ENCODE results near the gene LCLAT1. TPM values are rescaled to one million over a fixed set of nuclear protein-coding genes. Genes with fewer than 3 reads are reported as not detected.
"Not testable (repeated sequence)": the region's sequence is repeated elsewhere in the genome, so short reads cannot be mapped to it uniquely, and the experiment has no call there.

LCLAT1 gene
- total RNA-seq, 1 experiment from 2014 or later = 32.9 TPM

DNA sequence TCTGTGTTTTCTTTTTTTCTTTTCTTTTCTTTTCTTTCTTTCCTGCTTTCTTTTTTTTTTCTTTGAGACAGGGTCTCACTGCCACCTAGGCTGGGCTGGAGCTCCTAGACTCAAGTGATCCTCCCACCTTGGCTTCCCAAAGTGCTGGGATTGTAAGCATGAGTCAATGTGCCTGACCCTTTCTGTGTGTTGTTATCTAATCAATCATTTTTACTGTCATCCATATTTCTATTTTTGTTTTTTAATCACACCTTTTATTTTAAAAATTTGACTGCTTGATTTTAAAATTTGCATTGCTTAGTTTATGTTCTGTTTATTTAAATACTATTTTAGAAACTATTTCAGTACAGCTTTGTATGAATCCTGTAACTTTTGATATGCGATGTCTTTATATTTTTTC lies 19.2 kb downstream of the LCLAT1 start:
- H2BK20ac ChIP-seq (ENCODE audit: low read depth, low read length, poor library complexity, severe bottlenecking) = no peak overlapping the region
- H4K20me1 ChIP-seq (ENCODE audit: control insufficient read depth, insufficient read depth, insufficient read length) = no peaks in the 10 kb centered on the region
- H3K23ac ChIP-seq (ENCODE audit: insufficient read length, low read depth, low read length) = no peak overlapping the region
- TF ChIP-seq, protein P1, sequence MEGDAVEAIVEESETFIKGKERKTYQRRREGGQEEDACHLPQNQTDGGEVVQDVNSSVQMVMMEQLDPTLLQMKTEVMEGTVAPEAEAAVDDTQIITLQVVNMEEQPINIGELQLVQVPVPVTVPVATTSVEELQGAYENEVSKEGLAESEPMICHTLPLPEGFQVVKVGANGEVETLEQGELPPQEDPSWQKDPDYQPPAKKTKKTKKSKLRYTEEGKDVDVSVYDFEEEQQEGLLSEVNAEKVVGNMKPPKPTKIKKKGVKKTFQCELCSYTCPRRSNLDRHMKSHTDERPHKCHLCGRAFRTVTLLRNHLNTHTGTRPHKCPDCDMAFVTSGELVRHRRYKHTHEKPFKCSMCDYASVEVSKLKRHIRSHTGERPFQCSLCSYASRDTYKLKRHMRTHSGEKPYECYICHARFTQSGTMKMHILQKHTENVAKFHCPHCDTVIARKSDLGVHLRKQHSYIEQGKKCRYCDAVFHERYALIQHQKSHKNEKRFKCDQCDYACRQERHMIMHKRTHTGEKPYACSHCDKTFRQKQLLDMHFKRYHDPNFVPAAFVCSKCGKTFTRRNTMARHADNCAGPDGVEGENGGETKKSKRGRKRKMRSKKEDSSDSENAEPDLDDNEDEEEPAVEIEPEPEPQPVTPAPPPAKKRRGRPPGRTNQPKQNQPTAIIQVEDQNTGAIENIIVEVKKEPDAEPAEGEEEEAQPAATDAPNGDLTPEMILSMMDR (conservative IDR thresholded peaks at IDR 0.05) = no peak
- H2BK120ac ChIP-seq (ENCODE audit: low read depth, low read length, poor library complexity, severe bottlenecking) = no peak overlapping the region
- H3K4ac ChIP-seq (ENCODE audit: low read depth, low read length) = no peak overlapping the region
- no peaks in the 10 kb centered on the region for H3K9me3 ChIP-seq (ENCODE audit: control insufficient read depth, low read depth, low read length)
- no peak overlapping the region for H3K14ac ChIP-seq (ENCODE audit: insufficient read depth, low read length)
- no CpG with 5 or more reads among the region's 1 CpG for WGBS (ENCODE audit: extremely low coverage, insufficient read length, low lambda C conversion rate)
- no peaks in the 10 kb centered on the region; the same call in 1 of the 2 replicates for H3K79me2 ChIP-seq (ENCODE audit: insufficient read depth, low read length)
- no peak overlapping the region for H4K8ac ChIP-seq (replicated peaks; ENCODE audit: insufficient read length, low read depth, low read length)
- no peak overlapping the region for H2BK12ac ChIP-seq (ENCODE audit: insufficient read length, low read depth, low read length)
- peak overlapping the region; percentile 41 to 97 (median 73); a peak in 4 of 7 replicates for H3K27ac Mint-ChIP-seq
- H3K27me3 ChIP-seq (ENCODE audit: insufficient read depth, low read length) = no peaks in the 10 kb centered on the region
- H4K5ac ChIP-seq (ENCODE audit: insufficient read length, low read depth, low read length) = no peak overlapping the region
- H2AFZ ChIP-seq (ENCODE audit: low read length) = no peak overlapping the region
- H4K91ac ChIP-seq (ENCODE audit: insufficient read length, low read depth, low read length) = no peak overlapping the region
- no peak overlapping the region for H2AK5ac ChIP-seq (ENCODE audit: insufficient read length, low read length)
- no peak overlapping the region for H3K18ac ChIP-seq (ENCODE audit: insufficient read length, low read depth, low read length)
- peaks cover 8% of the 10 kb centered on the region for H3K79me1 ChIP-seq (ENCODE audit: insufficient read depth, low read depth, low read length, poor library complexity, severe bottlenecking)
- H3K4me1 ChIP-seq (ENCODE audit: insufficient read depth, low read length) = peaks cover 2% of the 10 kb centered on the region; the same call in 1 of the 2 replicates
- no peak overlapping the region for H3K4me3 Mint-ChIP-seq
- H3K4me1 Mint-ChIP-seq = peaks cover 16% of the 10 kb centered on the region in 2 experiments
- no peak overlapping the region for H3T11ph ChIP-seq (ENCODE audit: low read length)
- H3K27ac ChIP-seq (ENCODE audit: insufficient read length, low read depth, low read length) = no peak overlapping the region
- H3K4me2 ChIP-seq (ENCODE audit: insufficient read depth, insufficient read length, low read length) = no peak overlapping the region
- H3K9me3 Mint-ChIP-seq = peaks cover 6 to 12% of the 10 kb centered on the region in 2 experiments; a peak in 4 of 5 replicates
- DNase-seq = no peak
- H2BK15ac ChIP-seq (ENCODE audit: low read depth, low read length) = no peak overlapping the region
- peaks cover 14 to 22% (median 15%) of the 10 kb centered on the region in 3 experiments; a peak in 6 of 7 replicates for H3K36me3 Mint-ChIP-seq (ENCODE audit: insufficient read depth in 1 of 3, low read depth in 3 of 3)
- H3K56ac ChIP-seq (ENCODE audit: insufficient read length, low read depth, low read length) = no peak overlapping the region
- H3K27me3 Mint-ChIP-seq (ENCODE audit: low read depth) = no peaks in the 10 kb centered on the region
- H3K9ac ChIP-seq (ENCODE audit: extremely low read depth, insufficient read length, low read length) = no peak overlapping the region
- no peak overlapping the region for H2BK5ac ChIP-seq (ENCODE audit: insufficient read length, low read length)
- no peaks in the 10 kb centered on the region for H3K23me2 ChIP-seq (ENCODE audit: insufficient read length, low read depth, low read length, poor library complexity, severe bottlenecking)

DNA sequence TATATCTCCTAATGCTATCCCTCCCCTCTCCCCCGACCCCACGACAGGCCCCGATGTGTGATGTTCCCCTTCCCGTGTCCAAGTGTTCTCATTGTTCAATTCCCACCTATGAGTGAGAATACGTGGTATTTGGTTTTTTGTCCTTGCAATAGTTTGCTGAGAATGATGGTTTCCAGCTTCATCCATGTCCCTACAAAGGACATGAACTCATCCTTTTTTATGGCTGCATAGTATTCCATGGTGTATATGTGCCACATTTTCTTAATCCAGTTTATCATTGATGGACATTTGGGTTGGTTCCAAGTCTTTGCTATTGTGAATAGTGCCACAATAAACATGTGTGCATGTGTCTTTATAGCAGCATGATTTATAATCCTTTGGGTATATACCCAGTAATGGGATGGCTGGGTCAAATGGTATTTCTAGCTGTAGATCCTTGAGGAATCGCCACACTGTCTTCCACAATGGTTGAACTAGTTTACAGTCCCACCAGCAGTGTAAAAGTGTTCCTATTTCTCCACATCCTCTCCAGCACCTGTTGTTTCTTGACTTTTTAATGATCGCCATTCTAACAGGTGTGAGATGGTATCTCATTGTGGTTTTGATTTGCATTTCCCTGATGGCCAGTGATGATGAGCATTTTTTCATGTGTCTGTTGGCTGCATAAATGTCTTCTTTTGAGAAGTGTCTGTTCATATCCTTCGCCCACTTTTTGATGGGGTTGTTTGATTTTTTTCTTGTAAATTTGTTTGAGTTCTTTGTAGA lies 20.2 kb downstream of the LCLAT1 start:
- H3K4me3 Mint-ChIP-seq; H2BK120ac ChIP-seq (ENCODE audit: low read depth, low read length, poor library complexity, severe bottlenecking); H3K18ac ChIP-seq (ENCODE audit: insufficient read length, low read depth, low read length); H4K20me1 ChIP-seq (ENCODE audit: control insufficient read depth, insufficient read depth, insufficient read length); H2BK15ac ChIP-seq (ENCODE audit: low read depth, low read length); H3K27ac Mint-ChIP-seq; H2BK20ac ChIP-seq (ENCODE audit: low read depth, low read length, poor library complexity, severe bottlenecking); H3K79me2 ChIP-seq (ENCODE audit: insufficient read depth, low read length); H2AK5ac ChIP-seq (ENCODE audit: insufficient read length, low read length); H3K9ac ChIP-seq (ENCODE audit: extremely low read depth, insufficient read length, low read length); H4K91ac ChIP-seq (ENCODE audit: insufficient read length, low read depth, low read length); H3K27me3 ChIP-seq (ENCODE audit: insufficient read depth, low read length); H3K27me3 Mint-ChIP-seq (ENCODE audit: low read depth); H3K4ac ChIP-seq (ENCODE audit: low read depth, low read length); H3K23ac ChIP-seq (ENCODE audit: insufficient read length, low read depth, low read length); H3K27ac ChIP-seq (ENCODE audit: insufficient read length, low read depth, low read length); H4K5ac ChIP-seq (ENCODE audit: insufficient read length, low read depth, low read length); H2AFZ ChIP-seq (ENCODE audit: low read length); H2BK5ac ChIP-seq (ENCODE audit: insufficient read length, low read length); H3K56ac ChIP-seq (ENCODE audit: insufficient read length, low read depth, low read length); H2BK12ac ChIP-seq (ENCODE audit: insufficient read length, low read depth, low read length); H3K4me1 ChIP-seq (ENCODE audit: insufficient read depth, low read length); H3T11ph ChIP-seq (ENCODE audit: low read length); H3K14ac ChIP-seq (ENCODE audit: insufficient read depth, low read length); H3K23me2 ChIP-seq (ENCODE audit: insufficient read length, low read depth, low read length, poor library complexity, severe bottlenecking); DNase-seq; H3K4me2 ChIP-seq (ENCODE audit: insufficient read depth, insufficient read length, low read length); H3K9me3 ChIP-seq (ENCODE audit: control insufficient read depth, low read depth, low read length); H3K79me1 ChIP-seq (ENCODE audit: insufficient read depth, low read depth, low read length, poor library complexity, severe bottlenecking); H4K8ac ChIP-seq (replicated peaks; ENCODE audit: insufficient read length, low read depth, low read length): not testable (repeated sequence)
- Mint-ChIP-seq H3K36me3 (ENCODE audit: insufficient read depth in 1 of 3, low read depth in 3 of 3) (peaks cover 13 to 19% (median 14%) of the 10 kb centered on the region in 3 experiments; a peak in 6 of 7 replicates), H3K4me1 (peaks cover 16% of the 10 kb centered on the region in 2 experiments), H3K9me3 (peaks cover 6 to 12% of the 10 kb centered on the region in 2 experiments; a peak in 4 of 5 replicates)
- WGBS (ENCODE audit: extremely low coverage, insufficient read length, low lambda C conversion rate) = no CpG with 5 or more reads among the region's 8 CpGs

All from H9 (cell line).